ENCODE data around the gene FER1L5.

FER1L5 gene

DNA sequence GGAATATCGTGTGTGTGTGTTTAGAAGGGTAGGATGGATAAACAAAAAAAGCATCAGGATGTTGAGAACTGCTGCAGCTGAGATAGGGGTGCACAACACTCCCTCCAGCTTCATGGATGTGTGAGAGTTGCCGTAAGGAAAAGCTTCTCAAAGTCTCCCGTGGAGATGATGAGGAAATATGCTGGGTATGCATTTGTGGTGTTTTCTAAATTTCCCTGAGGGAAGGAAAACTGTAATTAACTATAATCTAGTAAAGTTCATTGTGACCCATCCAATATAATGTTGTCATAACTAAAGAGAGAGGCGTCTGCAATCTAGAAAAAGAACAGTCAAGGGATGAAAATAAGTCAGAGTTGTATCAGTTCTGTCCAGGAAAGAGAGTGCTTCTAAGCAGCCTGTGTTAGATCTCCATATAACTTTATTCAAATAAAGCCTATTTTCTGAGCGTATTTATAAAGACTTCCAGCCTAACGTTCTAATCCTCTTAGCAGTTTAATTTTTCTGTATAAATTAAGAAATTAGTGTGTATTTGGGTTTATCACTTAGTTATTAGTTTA is 104.6 kb downstream of the FER1L5 start:
- no peak for DNase-seq (ENCODE audit: low spot score)

DNA sequence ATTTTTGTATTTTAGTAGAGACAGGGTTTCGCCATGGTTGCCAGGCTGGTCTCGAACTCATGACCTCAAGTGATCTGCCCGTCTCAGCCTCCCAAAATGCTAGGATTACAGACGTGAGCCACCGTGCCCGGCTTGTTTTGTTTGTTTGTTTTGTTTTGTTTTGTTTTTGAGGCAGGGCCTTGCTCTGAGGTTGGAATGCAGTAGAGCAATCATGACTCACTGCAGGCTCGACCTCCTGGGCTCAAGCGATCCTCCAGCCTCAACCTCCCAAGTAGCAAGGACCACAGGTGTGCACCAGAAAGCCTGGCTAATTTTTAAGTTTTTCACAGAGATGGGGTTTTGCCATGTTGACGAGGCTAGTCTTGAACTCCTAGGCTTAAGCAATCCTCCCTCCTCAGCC is 109.2 kb downstream of the FER1L5 start:
- no peak for DNase-seq (ENCODE audit: low spot score)

DNA sequence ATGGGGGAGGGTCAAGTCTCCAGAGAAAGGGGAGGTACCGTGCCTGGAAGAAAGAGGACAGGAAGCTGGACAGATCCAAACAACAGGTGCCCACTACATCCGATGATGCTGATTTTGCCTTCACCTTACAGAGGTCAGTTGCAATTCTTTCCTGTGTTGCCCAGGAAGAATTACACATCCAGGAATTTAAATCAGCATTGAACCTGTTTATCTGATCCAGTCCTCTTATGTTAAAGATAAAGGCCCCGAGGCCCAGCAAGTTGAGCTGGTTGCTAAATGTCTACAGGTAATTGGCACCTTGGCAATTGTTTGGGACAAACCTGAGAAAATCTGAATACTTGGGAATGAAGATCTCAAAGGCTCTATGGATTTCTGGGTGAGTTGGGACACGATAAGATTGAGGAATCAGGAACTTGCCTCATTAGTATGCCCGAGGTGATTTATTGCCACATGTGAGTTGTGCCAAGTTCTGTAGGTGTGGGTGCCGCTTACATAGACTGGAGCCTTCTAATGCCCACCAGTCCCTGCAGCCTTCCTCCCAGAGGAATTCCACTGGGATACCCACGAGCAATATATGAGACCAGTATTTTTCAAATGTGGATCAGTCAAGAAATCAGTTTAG is 111.2 kb downstream of the FER1L5 start:
- no peak for DNase-seq (ENCODE audit: low spot score)

DNA sequence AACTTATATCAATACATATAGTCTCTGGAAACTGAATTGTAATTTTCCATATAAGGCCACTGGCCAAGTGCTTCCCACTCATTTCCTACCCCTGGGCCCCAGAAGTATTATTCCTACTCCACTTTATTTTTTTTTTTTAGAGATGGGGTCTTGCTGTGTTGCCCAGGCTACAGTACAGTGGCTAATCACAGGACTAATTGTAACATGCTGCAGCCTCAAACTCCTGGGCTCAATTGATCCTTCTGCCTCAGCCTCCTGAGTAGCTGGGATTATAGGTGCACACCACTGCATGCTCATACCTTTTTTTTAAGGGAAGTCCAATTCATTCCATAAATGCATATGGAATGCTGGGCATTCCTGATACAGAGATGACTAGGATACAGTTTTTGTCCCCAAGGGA is 111.8 kb downstream of the FER1L5 start:
- DNase-seq (ENCODE audit: low spot score), result no peak

All from HuH-7.5 (cell line).